Neural progenitor cell (in vitro differentiated cells): ENCODE results near the gene ANKRD28. TPM values are rescaled to one million over a fixed set of nuclear protein-coding genes. Genes with fewer than 3 reads are reported as not detected.
A peak's percentile ranks its signal among the peaks of the same experiment; 100 is the strongest.

Source experiments
- DNase-seq: peaks from one replicate; pipeline ENCODE4 v3.0.0-alpha.2; 2016; ENCODE audit warnings: low spot score
- H2AFZ ChIP-seq: fragments of 200-600 bp; sonication (generic); replicated peaks from 2 replicates; pipeline ENCODE4 v1.6.1; 2016; ENCODE audit warnings: antibody characterized with exemption
- H3F3A ChIP-seq: fragments of 200-600 bp; sonication (generic); 2 replicates; pipeline ENCODE4 v1.6.1; 2016; ENCODE audit warnings: antibody characterized with exemption, low read depth
- H3K27ac ChIP-seq: fragments of 200-600 bp; sonication (generic); 2 replicates; pipeline ENCODE4 v1.5.1; 2016; ENCODE audit warnings: mild to moderate bottlenecking
- H3K27me3 ChIP-seq: fragments of 200-600 bp; sonication (generic); 2 replicates; pipeline ENCODE4 v1.6.1; 2016; ENCODE audit warnings: mild to moderate bottlenecking, moderate library complexity
- H3K36me3 ChIP-seq: fragments of 200-600 bp; sonication (generic); 2 replicates; pipeline ENCODE4 v1.5.1; 2016
- H3K4me1 ChIP-seq: fragments of 200-600 bp; sonication (generic); 2 replicates; pipeline ENCODE4 v1.6.1; 2016; ENCODE audit warnings: mixed run types
- H3K4me2 ChIP-seq: fragments of 200-600 bp; sonication (generic); 2 replicates; pipeline ENCODE4 v1.6.1; 2016
- H3K4me3 ChIP-seq: fragments of 200-600 bp; sonication (generic); 2 replicates; pipeline ENCODE4 v1.5.1; 2016
- H3K79me2 ChIP-seq: fragments of 200-600 bp; sonication (generic); 2 replicates; pipeline ENCODE4 v1.6.1; 2016; ENCODE audit warnings: low read depth
- H3K9ac ChIP-seq: fragments of 200-600 bp; sonication (generic); 2 replicates; pipeline ENCODE4 v1.6.1; 2016
- H3K9me3 ChIP-seq: fragments of 200-600 bp; sonication (generic); 2 replicates; pipeline ENCODE4 v1.5.1; 2016; ENCODE audit warnings: low read depth
- H4K20me1 ChIP-seq: fragments of 200-600 bp; sonication (generic); 2 replicates; pipeline ENCODE4 v1.6.1; 2016; ENCODE audit warnings: low read depth
- H3K27ac Mint-ChIP-seq: 3 replicates; pipeline ENCODE4 v1.8.0; 2021; ENCODE audit warnings: mixed read lengths
- H3K27me3 Mint-ChIP-seq: 2 replicates; pipeline ENCODE4 v1.8.0; 2022; ENCODE audit warnings: low read depth, mild to moderate bottlenecking, inconsistent platforms, moderate library complexity, mixed read lengths; ENCODE audit not compliant: insufficient read depth
- H3K36me3 Mint-ChIP-seq: 3 replicates; pipeline ENCODE4 v1.8.0; 2021; ENCODE audit warnings: mixed read lengths
- H3K4me1 Mint-ChIP-seq: 3 replicates; pipeline ENCODE4 v1.8.0; 2021; ENCODE audit warnings: mixed read lengths
- H3K4me3 Mint-ChIP-seq: 3 replicates; pipeline ENCODE4 v1.8.0; 2021; ENCODE audit warnings: mild to moderate bottlenecking, moderate library complexity, mixed read lengths
- H3K9me3 Mint-ChIP-seq: 3 replicates; pipeline ENCODE4 v1.8.0; 2020; ENCODE audit warnings: mixed read lengths
- EZH2 ChIP-seq: fragments of 200-600 bp; sonication (generic); IDR thresholded peaks from 2 replicates; pipeline ENCODE4 v1.6.1; 2017; ENCODE audit warnings: antibody characterized with exemption, mild to moderate bottlenecking, moderate library complexity
- EZH2phosphoT487 ChIP-seq: fragments of 200-600 bp; sonication (generic); IDR thresholded peaks from 2 replicates; pipeline ENCODE4 v1.6.1; 2017; ENCODE audit warnings: antibody characterized with exemption
- total RNA-seq: library from RNA; depleted of rRNA; stranded (reverse); fragments of >200 nt; gene quantifications from 2 replicates; pipeline ENCODE4 v1.2.3, GENCODE V29; 2015; ENCODE audit warnings: low replicate concordance
- TF ChIP-seq, protein P1 (sequence below): fragments of 200-600 bp; sonication (generic); IDR thresholded peaks from 2 replicates; pipeline ENCODE4 v1.5.1; 2017; ENCODE audit warnings: antibody characterized with exemption, mild to moderate bottlenecking

Gene ANKRD28
- total RNA-seq, 1 donor from 2014 or later = 36.4 TPM

DNA sequence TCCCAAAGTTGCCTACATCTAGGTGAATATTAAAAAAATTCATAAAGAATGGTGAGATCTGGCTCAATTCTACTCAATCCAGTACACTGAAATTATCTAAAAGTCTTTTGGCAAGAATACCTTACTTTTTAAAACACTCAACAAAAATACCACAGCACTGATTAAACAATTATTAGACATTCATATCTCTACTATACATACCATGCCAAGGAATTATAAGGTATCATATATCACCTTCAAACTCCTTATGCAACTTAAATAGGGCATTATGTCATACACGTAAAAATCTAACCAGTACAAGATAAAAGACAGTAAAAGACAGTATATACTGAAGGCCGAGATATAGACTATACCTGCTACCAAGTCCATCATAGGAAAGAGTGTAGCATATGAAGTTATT, 6.1 kb upstream of the ANKRD28 start:
- Mint-ChIP-seq H3K36me3 (peaks cover 4% of the 10 kb centered on the region), H3K9me3 (no peaks in the 10 kb centered on the region), H3K4me3 (no peak overlapping the region), H3K27me3 (no peaks in the 10 kb centered on the region), H3K27ac (no peak overlapping the region), H3K4me1 (peaks cover 5% of the 10 kb centered on the region)
- TF ChIP-seq EZH2 (no peak), EZH2phosphoT487 (no peak)
- TF ChIP-seq, protein P1, sequence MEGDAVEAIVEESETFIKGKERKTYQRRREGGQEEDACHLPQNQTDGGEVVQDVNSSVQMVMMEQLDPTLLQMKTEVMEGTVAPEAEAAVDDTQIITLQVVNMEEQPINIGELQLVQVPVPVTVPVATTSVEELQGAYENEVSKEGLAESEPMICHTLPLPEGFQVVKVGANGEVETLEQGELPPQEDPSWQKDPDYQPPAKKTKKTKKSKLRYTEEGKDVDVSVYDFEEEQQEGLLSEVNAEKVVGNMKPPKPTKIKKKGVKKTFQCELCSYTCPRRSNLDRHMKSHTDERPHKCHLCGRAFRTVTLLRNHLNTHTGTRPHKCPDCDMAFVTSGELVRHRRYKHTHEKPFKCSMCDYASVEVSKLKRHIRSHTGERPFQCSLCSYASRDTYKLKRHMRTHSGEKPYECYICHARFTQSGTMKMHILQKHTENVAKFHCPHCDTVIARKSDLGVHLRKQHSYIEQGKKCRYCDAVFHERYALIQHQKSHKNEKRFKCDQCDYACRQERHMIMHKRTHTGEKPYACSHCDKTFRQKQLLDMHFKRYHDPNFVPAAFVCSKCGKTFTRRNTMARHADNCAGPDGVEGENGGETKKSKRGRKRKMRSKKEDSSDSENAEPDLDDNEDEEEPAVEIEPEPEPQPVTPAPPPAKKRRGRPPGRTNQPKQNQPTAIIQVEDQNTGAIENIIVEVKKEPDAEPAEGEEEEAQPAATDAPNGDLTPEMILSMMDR = no peak
- Histone ChIP-seq H3K9me3 (no peaks in the 10 kb centered on the region), H3K4me3 (no peak overlapping the region), H3K4me2 (no peak overlapping the region), H2AFZ (no peak overlapping the region), H3K27me3 (no peaks in the 10 kb centered on the region), H3F3A (no peaks in the 10 kb centered on the region), H3K27ac (no peak overlapping the region), H3K79me2 (peaks cover 31% of the 10 kb centered on the region), H3K9ac (no peak overlapping the region), H3K36me3 (no peaks in the 10 kb centered on the region), H3K4me1 (peaks cover 4% of the 10 kb centered on the region), H4K20me1 (no peaks in the 10 kb centered on the region)
- DNase-seq = no peak

DNA sequence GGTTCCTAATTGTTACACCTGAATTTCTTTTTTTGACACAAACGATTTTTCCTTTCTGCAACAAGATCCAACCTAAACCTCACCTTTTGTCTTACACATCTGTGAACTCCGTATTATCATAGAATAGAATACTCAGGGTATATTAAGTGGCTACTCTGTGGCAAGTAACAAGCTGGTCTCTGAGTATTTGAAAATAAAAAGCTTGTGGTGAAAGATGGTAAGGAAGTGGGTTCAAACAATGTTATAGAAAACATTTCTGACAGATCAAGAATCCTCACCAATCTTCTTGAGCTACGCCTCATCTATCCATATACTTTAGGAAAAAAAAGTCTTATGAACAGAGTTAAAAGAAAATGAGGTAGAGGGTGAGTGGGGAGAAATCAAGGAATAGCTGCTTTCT, 3.5 kb upstream of the ANKRD28 start:
- H3K9me3 ChIP-seq = no peaks in the 10 kb centered on the region
- Mint-ChIP-seq H3K9me3 (no peaks in the 10 kb centered on the region), H3K4me1 (peaks cover 23% of the 10 kb centered on the region), H3K27ac (peak overlapping the region; percentile 16), H3K36me3 (peaks cover 4% of the 10 kb centered on the region), H3K4me3 (no peak overlapping the region), H3K27me3 (no peaks in the 10 kb centered on the region)
- no peak overlapping the region for H3K4me3 ChIP-seq
- peaks cover 16% of the 10 kb centered on the region for H3F3A ChIP-seq
- no peak for DNase-seq
- H2AFZ ChIP-seq = no peak overlapping the region
- no peaks in the 10 kb centered on the region for H3K27me3 ChIP-seq
- no peaks in the 10 kb centered on the region for H3K36me3 ChIP-seq
- no peak overlapping the region for H3K27ac ChIP-seq
- H3K79me2 ChIP-seq = peaks cover 30% of the 10 kb centered on the region
- TF ChIP-seq, protein P1 = no peak
- TF ChIP-seq EZH2phosphoT487 (no peak), EZH2 (no peak)
- H3K4me2 ChIP-seq = no peak overlapping the region
- no peaks in the 10 kb centered on the region for H4K20me1 ChIP-seq
- H3K9ac ChIP-seq = no peak overlapping the region
- H3K4me1 ChIP-seq = peaks cover 27% of the 10 kb centered on the region

DNA sequence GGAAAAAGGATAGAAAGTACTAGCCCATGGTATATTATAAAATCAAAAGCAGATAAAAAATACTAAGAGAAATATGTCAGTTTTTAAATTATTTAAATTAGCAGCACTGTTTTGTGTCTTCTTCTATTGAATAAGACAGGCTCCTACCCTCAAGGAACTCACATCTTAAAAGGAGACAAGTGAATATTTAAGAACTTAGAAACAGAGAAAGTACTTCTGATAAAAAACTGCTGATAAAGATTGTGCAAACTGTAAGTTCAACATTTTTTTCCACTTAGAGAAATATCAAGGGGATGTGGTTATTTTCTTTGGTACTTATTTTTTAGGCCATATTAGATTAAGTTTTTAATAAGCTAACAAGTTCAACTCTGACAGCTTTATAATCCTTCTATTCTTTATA, 3.0 kb upstream of the ANKRD28 start:
- Histone ChIP-seq H3K4me3 (no peak overlapping the region), H2AFZ (no peak overlapping the region), H4K20me1 (no peaks in the 10 kb centered on the region), H3K36me3 (no peaks in the 10 kb centered on the region), H3K9ac (no peak overlapping the region), H3K27ac (no peak overlapping the region), H3K79me2 (peaks cover 35% of the 10 kb centered on the region), H3K4me1 (peaks cover 32% of the 10 kb centered on the region), H3K4me2 (no peak overlapping the region), H3K27me3 (no peaks in the 10 kb centered on the region), H3K9me3 (no peaks in the 10 kb centered on the region), H3F3A (peaks cover 16% of the 10 kb centered on the region)
- Mint-ChIP-seq H3K9me3 (no peaks in the 10 kb centered on the region), H3K4me1 (peaks cover 29% of the 10 kb centered on the region), H3K36me3 (peaks cover 4% of the 10 kb centered on the region), H3K4me3 (no peak overlapping the region), H3K27me3 (no peaks in the 10 kb centered on the region), H3K27ac (no peak overlapping the region)
- TF ChIP-seq EZH2phosphoT487 (no peak), EZH2 (no peak)
- TF ChIP-seq, protein P1 = no peak
- no peak for DNase-seq
